Measurements from ENCODE around the gene CTDP1. TPM values are rescaled to one million over a fixed set of nuclear protein-coding genes. Genes with fewer than 3 reads are reported as not detected.

CTDP1 gene
- total RNA-seq, 1 donor from 2014 or later, result 25.2 TPM

GRCh38 chr18:79720359-79720733 lies 40.7 kb downstream of the CTDP1 start:
- no peak for ATAC-seq
- no peak overlapping the region for H3K4me3 ChIP-seq
- H3K27ac ChIP-seq, result no peak overlapping the region
- intact Hi-C loops (cut with DNase I), result no loop called here
- TF ChIP-seq, protein P1, sequence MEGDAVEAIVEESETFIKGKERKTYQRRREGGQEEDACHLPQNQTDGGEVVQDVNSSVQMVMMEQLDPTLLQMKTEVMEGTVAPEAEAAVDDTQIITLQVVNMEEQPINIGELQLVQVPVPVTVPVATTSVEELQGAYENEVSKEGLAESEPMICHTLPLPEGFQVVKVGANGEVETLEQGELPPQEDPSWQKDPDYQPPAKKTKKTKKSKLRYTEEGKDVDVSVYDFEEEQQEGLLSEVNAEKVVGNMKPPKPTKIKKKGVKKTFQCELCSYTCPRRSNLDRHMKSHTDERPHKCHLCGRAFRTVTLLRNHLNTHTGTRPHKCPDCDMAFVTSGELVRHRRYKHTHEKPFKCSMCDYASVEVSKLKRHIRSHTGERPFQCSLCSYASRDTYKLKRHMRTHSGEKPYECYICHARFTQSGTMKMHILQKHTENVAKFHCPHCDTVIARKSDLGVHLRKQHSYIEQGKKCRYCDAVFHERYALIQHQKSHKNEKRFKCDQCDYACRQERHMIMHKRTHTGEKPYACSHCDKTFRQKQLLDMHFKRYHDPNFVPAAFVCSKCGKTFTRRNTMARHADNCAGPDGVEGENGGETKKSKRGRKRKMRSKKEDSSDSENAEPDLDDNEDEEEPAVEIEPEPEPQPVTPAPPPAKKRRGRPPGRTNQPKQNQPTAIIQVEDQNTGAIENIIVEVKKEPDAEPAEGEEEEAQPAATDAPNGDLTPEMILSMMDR (IDR thresholded peaks at IDR 0.05), result no peak
- H3K36me3 ChIP-seq, result peaks cover 92% of the 10 kb centered on the region
- no peaks in the 10 kb centered on the region for H3K4me1 ChIP-seq
- no peaks in the 10 kb centered on the region for H3K27me3 ChIP-seq (ENCODE audit: low read depth)
- H3K9me3 ChIP-seq, result no peaks in the 10 kb centered on the region
- DNase-seq, result no peak

- DNase-seq, result peak; percentile 33
- TF ChIP-seq, protein P1 (IDR thresholded peaks at IDR 0.05), result no peak
- no peak for ATAC-seq
- Histone ChIP-seq H3K27ac (no peak overlapping the region), H3K27me3 (ENCODE audit: low read depth) (no peaks in the 10 kb centered on the region), H3K36me3 (peaks cover 70% of the 10 kb centered on the region), H3K4me3 (no peak overlapping the region), H3K9me3 (no peaks in the 10 kb centered on the region), H3K4me1 (no peaks in the 10 kb centered on the region)
- intact Hi-C loops (cut with DNase I), result no loop called here
Measured at GRCh38 chr18:79723036-79723435, 43.4 kb downstream of the CTDP1 start.

- Histone ChIP-seq H3K4me3 (no peak overlapping the region), H3K27me3 (ENCODE audit: low read depth) (no peaks in the 10 kb centered on the region), H3K4me1 (no peaks in the 10 kb centered on the region), H3K9me3 (no peaks in the 10 kb centered on the region), H3K36me3 (peaks cover 70% of the 10 kb centered on the region), H3K27ac (no peak overlapping the region)
- intact Hi-C loops (cut with DNase I), result no loop called here
- TF ChIP-seq, protein P1 (IDR thresholded peaks at IDR 0.05), result no peak
- peak; percentile 33 for DNase-seq
- ATAC-seq, result no peak
Measured at GRCh38 chr18:79723628-79724027, 44.0 kb downstream of the CTDP1 start.

DNA sequence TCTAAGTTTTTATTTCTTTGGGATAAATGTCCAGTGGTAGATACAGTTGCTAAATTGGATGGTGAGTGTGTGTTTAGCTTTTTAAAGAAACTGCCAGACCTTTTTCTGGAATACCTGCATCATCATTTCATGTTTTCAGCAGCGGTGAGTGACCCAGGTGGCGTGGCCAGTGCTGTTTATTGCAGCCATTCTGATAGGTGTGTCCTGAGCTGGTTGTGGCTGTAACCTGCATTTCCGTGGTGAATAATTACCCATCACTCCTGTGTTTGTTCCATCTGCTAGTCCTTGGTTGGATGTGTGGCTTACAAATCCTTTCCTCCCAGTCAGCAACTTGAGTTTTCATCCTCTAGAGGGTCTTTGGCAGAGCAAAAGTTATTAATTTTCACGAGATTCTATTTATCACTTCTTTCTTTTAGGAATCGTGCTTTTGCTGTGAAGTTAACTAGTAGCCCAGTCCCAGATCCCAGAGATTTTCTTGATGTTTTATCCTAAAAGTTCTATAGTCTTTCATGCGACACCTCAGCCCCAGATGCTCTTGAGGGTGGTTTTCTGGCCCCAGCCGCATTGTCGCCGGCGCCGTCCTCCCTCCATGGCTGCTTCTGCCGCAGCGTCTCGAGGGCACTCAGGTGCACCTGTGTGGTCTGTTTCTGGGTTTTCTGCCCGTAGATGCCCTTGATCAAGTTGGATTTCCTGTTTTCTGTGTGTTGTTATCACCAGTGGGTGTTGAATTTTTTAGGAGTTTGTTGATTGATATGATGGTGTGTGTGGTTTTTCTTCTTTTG lies 44.9 kb downstream of the CTDP1 start:
- H3K4me1 ChIP-seq, result no peaks in the 10 kb centered on the region
- no peaks in the 10 kb centered on the region for H3K9me3 ChIP-seq
- H3K27ac ChIP-seq, result no peak overlapping the region
- DNase-seq (peak; percentile 38), ATAC-seq (no peak)
- no peak overlapping the region for H3K4me3 ChIP-seq
- H3K27me3 ChIP-seq (ENCODE audit: low read depth), result no peaks in the 10 kb centered on the region
- TF ChIP-seq, protein P1 (IDR thresholded peaks at IDR 0.05), result no peak
- H3K36me3 ChIP-seq, result peaks cover 71% of the 10 kb centered on the region
- intact Hi-C loops (cut with DNase I), result no loop called here

- no peak for ATAC-seq
- intact Hi-C loops (cut with DNase I), result no loop called here
- peak; percentile 20 for DNase-seq
- no peaks in the 10 kb centered on the region for H3K9me3 ChIP-seq
- TF ChIP-seq, protein P1 (IDR thresholded peaks at IDR 0.05), result no peak
- H3K4me1 ChIP-seq, result no peaks in the 10 kb centered on the region
- H3K27ac ChIP-seq, result no peak overlapping the region
- H3K27me3 ChIP-seq (ENCODE audit: low read depth), result no peaks in the 10 kb centered on the region
- H3K36me3 ChIP-seq, result peaks cover 73% of the 10 kb centered on the region
- H3K4me3 ChIP-seq, result no peak overlapping the region
Measured at GRCh38 chr18:79725486-79725885, 45.9 kb downstream of the CTDP1 start.
